Aorta (tissue), 5 donors: ENCODE data around the gene SUB1. TPM values are rescaled to one million over a fixed set of nuclear protein-coding genes. Genes with fewer than 3 reads are reported as not detected.
"Not testable (repeated sequence)": the region's sequence is repeated elsewhere in the genome, so short reads cannot be mapped to it uniquely, and the experiment has no call there.

ENCODE experiments used
- ATAC-seq: fragments of 200-7000 bp; cut with Tn5 transposase; one replicate; pipeline ENCODE4 v1.9.1; 2022; ENCODE audit warnings: moderate library complexity; ENCODE audit not compliant: low FRiP score
- DNase-seq, 2 donors: peaks; one replicate each; pipeline ENCODE4 v3.0.0-alpha.2; 2020
- H3K27ac ChIP-seq, 2 donors: one replicate each; pipeline ENCODE4 v1.5.1; 2013; ENCODE audit warnings: low read length in 2 of 2, mild to moderate bottlenecking in 2 of 2, moderate library complexity in 2 of 2, control low read depth in 1 of 2, inconsistent platforms in 1 of 2, low read depth in 1 of 2
- H3K27me3 ChIP-seq, 2 donors: one replicate each; pipeline ENCODE4 v1.6.1; 2013; ENCODE audit warnings: control low read depth in 1 of 2, low read length in 1 of 2, mild to moderate bottlenecking in 1 of 2, moderate library complexity in 1 of 2; ENCODE audit not compliant: insufficient read depth in 2 of 2, control insufficient read depth in 1 of 2
- H3K36me3 ChIP-seq, 2 donors: one replicate each; pipeline ENCODE4 v1.6.1; 2013; ENCODE audit warnings: control low read depth in 1 of 2, low read length in 1 of 2, mild to moderate bottlenecking in 1 of 2; ENCODE audit not compliant: insufficient read depth in 2 of 2, control insufficient read depth in 1 of 2
- H3K4me1 ChIP-seq, 2 donors: one replicate each; pipeline ENCODE4 v1.6.1; 2013; ENCODE audit warnings: low read length in 2 of 2, control low read depth in 1 of 2, mild to moderate bottlenecking in 1 of 2, moderate library complexity in 1 of 2; ENCODE audit not compliant: insufficient read depth in 2 of 2, control insufficient read depth in 1 of 2
- H3K4me3 ChIP-seq, 2 donors: one replicate each; pipeline ENCODE4 v1.5.1; 2013; ENCODE audit warnings: low read length in 2 of 2, control low read depth in 1 of 2, mild to moderate bottlenecking in 1 of 2
- H3K9me3 ChIP-seq: one replicate; pipeline ENCODE4 v1.6.1; 2013; ENCODE audit warnings: mild to moderate bottlenecking, low read length; ENCODE audit not compliant: control insufficient read depth
- WGBS, 2 donors: extraction: QIAGEN DNeasy Blood & Tissue Kit; methylation state at CpG; one replicate each; pipeline ENCODE4 v1.1.7; 2013; 5-methylcytosine and 5-hydroxymethylcytosine counted together
- intact Hi-C, 2 donors: fragments of 100-400 bp; cut with DNase I; formaldehyde crosslinking; loops; one replicate each; pipeline versions ENCODE4 v1.14.2 to v1.15.0; 2022
- polyA plus RNA-seq, 2 donors: library from polyadenylated mRNA; stranded (reverse); fragments of 200-250 nt; gene quantifications; one replicate each; pipeline ENCODE4 v1.2.3, GENCODE V29; 2013
- total RNA-seq, 2 donors: library from RNA; stranded (reverse); fragmentation: NEBNext Ultra II Directional; extraction: Animal tissue kit (Norgen Biotek cat#: 25700); gene quantifications; one replicate each; pipeline ENCODE4 v1.2.1, GENCODE V29; 2021
- donor health status: healthy with polysubstance abuse.
- donor health status: Bipolar disorder and iron deficiency.
- donor health status: DM: no; HTN: no; CAD: no.
- donor health status: DM: no; HTN: no; CAD: no.
- donor health status: DM: yes; HTN: yes; CAD: no.

The SUB1 gene
- total and polyA plus RNA-seq, 4 donors: 121 to 283 (median 182) TPM

GRCh38 chr5:32543291-32543690 is 42.1 kb upstream of the SUB1 start:
- DNase-seq: no peak
- Histone ChIP-seq H3K36me3 (no peaks in the 10 kb centered on the region), H3K4me1 (no peaks in the 10 kb centered on the region), H3K4me3 (no peak overlapping the region), H3K27ac (no peak overlapping the region), H3K27me3 (no peaks in the 10 kb centered on the region), H3K9me3 (no peaks in the 10 kb centered on the region)
- intact Hi-C loops: no loop called here
- ATAC-seq: no peak
- WGBS, 2 donors: 98 to 99% methylated on average over 8 of the region's 8 CpGs

GRCh38 chr5:32545102-32545800 is 40.1 kb upstream of the SUB1 start:
- DNase-seq: no peak
- intact Hi-C loops: no loop called here
- WGBS, 2 donors: 73 to 75% methylated on average over 12 of the region's 12 CpGs
- no peak for ATAC-seq
- H3K36me3 ChIP-seq: no peaks in the 10 kb centered on the region
- no peaks in the 10 kb centered on the region for H3K9me3 ChIP-seq
- no peaks in the 10 kb centered on the region for H3K4me1 ChIP-seq
- no peak overlapping the region for H3K27ac ChIP-seq
- H3K27me3 ChIP-seq: no peaks in the 10 kb centered on the region
- no peak overlapping the region for H3K4me3 ChIP-seq

- no peak for DNase-seq
- intact Hi-C loops: no loop called here
- no peaks in the 10 kb centered on the region for H3K27me3 ChIP-seq
- H3K9me3 ChIP-seq: no peaks in the 10 kb centered on the region
- no peaks in the 10 kb centered on the region for H3K4me1 ChIP-seq
- 87 to 88% methylated on average over 3 of the region's 3 CpGs for WGBS, 2 donors
- no peaks in the 10 kb centered on the region for H3K36me3 ChIP-seq
- H3K4me3 ChIP-seq: no peak overlapping the region
- no peak overlapping the region for H3K27ac ChIP-seq
- ATAC-seq: no peak
Measured at GRCh38 chr5:32551194-32551593, 34.2 kb upstream of the SUB1 start.

GRCh38 chr5:32551865-32552264 is 33.5 kb upstream of the SUB1 start:
- WGBS, 2 donors: 94 to 97% methylated on average over 2 of the region's 2 CpGs
- no peak for DNase-seq
- H3K36me3 ChIP-seq: no peaks in the 10 kb centered on the region
- H3K27ac ChIP-seq: no peak overlapping the region
- no peaks in the 10 kb centered on the region for H3K27me3 ChIP-seq
- ATAC-seq: no peak
- intact Hi-C loops: no loop called here
- no peaks in the 10 kb centered on the region for H3K9me3 ChIP-seq
- no peak overlapping the region for H3K4me3 ChIP-seq
- H3K4me1 ChIP-seq: no peaks in the 10 kb centered on the region

GRCh38 chr5:32552491-32552890 is 32.9 kb upstream of the SUB1 start:
- 91 to 94% methylated on average over 6 of the region's 6 CpGs for WGBS, 2 donors
- ATAC-seq, intact Hi-C loops: not testable (repeated sequence)

GRCh38 chr5:32552936-32553335 is 32.4 kb upstream of the SUB1 start:
- intact Hi-C loops: no loop called here
- DNase-seq (no peak), ATAC-seq (no peak)
- H3K4me3 ChIP-seq: no peak overlapping the region
- H3K36me3 ChIP-seq: no peaks in the 10 kb centered on the region
- H3K9me3 ChIP-seq: no peaks in the 10 kb centered on the region
- 96 to 98% methylated on average over 8 to 10 of the region's 10 CpGs for WGBS, 2 donors
- no peaks in the 10 kb centered on the region for H3K4me1 ChIP-seq
- H3K27me3 ChIP-seq: no peaks in the 10 kb centered on the region
- no peak overlapping the region for H3K27ac ChIP-seq

More at GRCh38 chr5:32552491-32552890, 32.9 kb upstream of the SUB1 start:
- not testable (repeated sequence) for H3K27me3 ChIP-seq, H3K9me3 ChIP-seq, H3K36me3 ChIP-seq, H3K27ac ChIP-seq, DNase-seq, H3K4me1 ChIP-seq, H3K4me3 ChIP-seq

GRCh38 chr5:32554181-32554780 is 31.1 kb upstream of the SUB1 start:
- H3K27me3 ChIP-seq, ATAC-seq, H3K36me3 ChIP-seq, intact Hi-C loops, H3K27ac ChIP-seq, H3K9me3 ChIP-seq, DNase-seq, H3K4me3 ChIP-seq, H3K4me1 ChIP-seq: not testable (repeated sequence)
- 58 to 59% methylated on average over 2 of the region's 2 CpGs for WGBS, 2 donors

GRCh38 chr5:32556543-32556942 is 28.8 kb upstream of the SUB1 start:
- WGBS, 2 donors: 76 to 84% methylated on average over 6 of the region's 6 CpGs
- DNase-seq, intact Hi-C loops: not testable (repeated sequence)

GRCh38 chr5:32559411-32559810 is 25.9 kb upstream of the SUB1 start:
- no peak for ATAC-seq
- no peak for DNase-seq
- H3K36me3 ChIP-seq: no peaks in the 10 kb centered on the region

More at GRCh38 chr5:32556543-32556942, 28.8 kb upstream of the SUB1 start:
- not testable (repeated sequence) for H3K4me3 ChIP-seq, H3K9me3 ChIP-seq, H3K4me1 ChIP-seq, H3K27ac ChIP-seq, ATAC-seq, H3K27me3 ChIP-seq, H3K36me3 ChIP-seq

More at GRCh38 chr5:32559411-32559810, 25.9 kb upstream of the SUB1 start:
- Histone ChIP-seq H3K4me3 (no peak overlapping the region), H3K9me3 (no peaks in the 10 kb centered on the region), H3K27ac (no peak overlapping the region), H3K4me1 (peaks cover 0 to 4% of the 10 kb centered on the region in 2 donors), H3K27me3 (no peaks in the 10 kb centered on the region)
- intact Hi-C loops: no loop called here
